Measurements from ENCODE around the gene KATNAL1.
"Not testable (repeated sequence)": the region's sequence is repeated elsewhere in the genome, so short reads cannot be mapped to it uniquely, and the experiment has no call there.

Gene KATNAL1

GRCh38 chr13:30211745-30212144 lies 95.6 kb downstream of the KATNAL1 start:
- no peak for DNase-seq (ENCODE audit: low read depth)

- no peak for DNase-seq (ENCODE audit: low read depth)
These were observed 102.8 kb downstream of the KATNAL1 start for GRCh38 chr13:30204564-30204963.

- peak; percentile 22 for DNase-seq (ENCODE audit: low read depth)
These were observed 111.3 kb downstream of the KATNAL1 start for GRCh38 chr13:30196025-30196424.

GRCh38 chr13:30194906-30195305 lies 112.4 kb downstream of the KATNAL1 start:
- no peak for DNase-seq (ENCODE audit: low read depth)

- no peak for DNase-seq (ENCODE audit: low read depth)
These were observed 113.8 kb downstream of the KATNAL1 start for GRCh38 chr13:30193279-30194234.

GRCh38 chr13:30192320-30193093 lies 114.8 kb downstream of the KATNAL1 start:
- peak; percentile 1 for DNase-seq (ENCODE audit: low read depth)

- peak; percentile 5 for DNase-seq (ENCODE audit: low read depth)
These were observed 115.8 kb downstream of the KATNAL1 start for GRCh38 chr13:30191491-30192100.

GRCh38 chr13:30186634-30187415 lies 120.5 kb downstream of the KATNAL1 start:
- DNase-seq (ENCODE audit: low read depth) = no peak

GRCh38 chr13:30181888-30182651 lies 125.3 kb downstream of the KATNAL1 start:
- no peak for DNase-seq (ENCODE audit: low read depth)

GRCh38 chr13:30179597-30180276 lies 127.6 kb downstream of the KATNAL1 start:
- DNase-seq (ENCODE audit: low read depth) = no peak

- DNase-seq (ENCODE audit: low read depth) = no peak
These were observed 128.4 kb downstream of the KATNAL1 start for GRCh38 chr13:30178976-30179375.

GRCh38 chr13:30175166-30175565 lies 132.2 kb downstream of the KATNAL1 start:
- no peak for DNase-seq (ENCODE audit: low read depth)

- DNase-seq (ENCODE audit: low read depth) = not testable (repeated sequence)
These were observed 133.1 kb downstream of the KATNAL1 start for GRCh38 chr13:30174250-30174649.

GRCh38 chr13:30173303-30173610 lies 134.1 kb downstream of the KATNAL1 start:
- DNase-seq (ENCODE audit: low read depth) = no peak

- DNase-seq (ENCODE audit: low read depth) = no peak
These were observed 134.6 kb downstream of the KATNAL1 start for GRCh38 chr13:30172593-30173302.

GRCh38 chr13:30170569-30170968 lies 136.8 kb downstream of the KATNAL1 start:
- no peak for DNase-seq (ENCODE audit: low read depth)

GRCh38 chr13:30169442-30169841 lies 137.9 kb downstream of the KATNAL1 start:
- DNase-seq (ENCODE audit: low read depth) = no peak

GRCh38 chr13:30165796-30166195 lies 141.6 kb downstream of the KATNAL1 start:
- no peak for DNase-seq (ENCODE audit: low read depth)

- no peak for DNase-seq (ENCODE audit: low read depth)
These were observed 142.3 kb downstream of the KATNAL1 start for GRCh38 chr13:30165071-30165470.

- DNase-seq (ENCODE audit: low read depth) = no peak
These were observed 143.2 kb downstream of the KATNAL1 start for GRCh38 chr13:30164146-30164545.

All from GM04504 (cell line).